Measurements from ENCODE around the gene ABR. TPM values are rescaled to one million over a fixed set of nuclear protein-coding genes. Genes with fewer than 3 reads are reported as not detected.

Gene ABR
- total RNA-seq, 1 donor from 2014 or later, result 13.4 TPM

DNA sequence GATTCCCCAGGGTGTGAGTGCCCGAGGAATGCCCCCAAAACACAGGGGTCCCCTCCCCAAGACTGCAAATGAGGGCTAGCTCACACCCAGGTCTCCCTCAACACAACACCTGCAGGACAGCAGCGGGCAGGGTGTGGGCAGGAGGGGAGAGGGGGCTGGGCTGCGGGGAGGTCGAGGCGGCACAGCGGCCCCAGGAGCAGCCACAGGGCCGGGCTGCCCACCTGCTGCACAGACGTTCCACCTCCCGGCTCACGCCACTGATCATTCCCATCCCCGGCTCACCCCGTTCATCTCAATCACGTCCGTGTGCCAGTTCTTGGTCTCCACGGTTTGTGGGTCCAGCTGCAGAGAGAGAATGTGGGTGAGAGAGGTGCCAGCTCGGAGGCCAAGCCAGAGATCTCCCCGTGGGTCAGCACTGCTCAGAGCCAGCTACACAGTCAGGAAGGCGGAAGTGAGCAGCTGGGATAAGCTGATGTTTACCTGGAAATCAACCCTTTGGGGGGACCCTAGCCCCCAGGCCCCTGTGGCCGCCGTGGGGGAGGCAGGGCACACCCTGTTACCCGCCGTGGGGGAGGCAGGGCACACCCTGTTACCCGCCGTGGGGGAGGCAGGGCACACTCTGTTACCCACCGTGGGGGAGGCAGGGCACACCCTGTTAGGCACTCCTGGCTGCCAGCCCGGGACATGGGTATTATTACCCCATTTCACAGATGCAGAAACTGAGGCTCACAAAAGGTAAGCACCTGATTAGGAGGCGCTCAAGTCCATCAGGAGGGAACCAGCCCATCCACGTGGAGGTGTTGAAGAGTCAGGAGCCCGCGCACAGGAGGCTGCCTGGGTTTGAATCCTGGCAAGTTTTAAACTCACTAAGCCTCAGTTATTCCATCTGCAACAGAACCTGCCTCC is 166.7 kb downstream of the ABR start:
- no peak for DNase-seq (ENCODE audit: low spot score)
- no peak for ATAC-seq

DNA sequence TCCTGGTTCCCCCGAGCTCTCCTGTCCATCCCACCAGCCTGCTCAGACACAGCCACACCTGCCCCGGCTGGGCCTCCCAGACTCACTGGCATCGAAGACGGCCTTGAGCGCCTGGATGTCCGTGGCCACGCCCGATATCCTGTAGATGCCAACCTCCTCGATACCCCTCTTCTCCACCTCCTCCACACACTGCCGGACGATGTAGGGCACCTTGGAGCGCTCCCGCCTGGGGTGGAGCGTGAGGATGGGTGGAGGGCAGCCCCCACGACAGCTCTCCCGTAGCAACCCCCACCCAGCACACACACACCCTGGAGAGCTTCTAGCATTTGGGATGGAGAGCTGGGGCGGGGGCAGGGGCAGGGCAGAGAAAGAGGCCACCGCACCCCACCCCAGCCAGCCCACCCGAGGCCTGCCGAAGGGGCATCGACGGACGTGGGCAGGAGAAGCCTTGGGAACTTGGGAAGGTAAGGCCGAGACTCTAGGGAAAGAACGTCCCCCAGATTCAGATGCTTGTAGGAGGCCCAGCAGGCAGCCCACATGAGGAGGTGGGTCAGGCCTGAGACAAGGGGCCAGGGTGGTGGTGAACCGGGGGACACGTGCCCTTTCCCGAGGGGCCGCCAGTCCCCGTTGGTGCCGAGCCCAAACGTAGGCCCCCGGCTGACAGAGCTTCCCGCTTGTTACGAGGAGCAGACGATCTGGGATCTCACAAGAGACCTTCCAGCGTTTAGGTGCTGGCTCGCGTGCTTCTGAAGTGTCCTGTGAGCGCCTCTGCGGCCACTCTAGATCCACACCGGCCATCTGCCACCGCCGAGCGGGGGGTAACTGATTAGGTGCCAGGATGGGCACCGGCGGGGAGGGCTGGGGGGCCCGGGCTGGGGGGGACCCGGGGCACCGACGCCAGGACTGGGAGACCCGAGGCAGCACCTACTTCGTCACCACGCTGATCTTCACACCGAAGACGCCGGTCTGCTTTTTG is 167.7 kb downstream of the ABR start:
- DNase-seq (ENCODE audit: low spot score) (no peak), ATAC-seq (no peak)

DNA sequence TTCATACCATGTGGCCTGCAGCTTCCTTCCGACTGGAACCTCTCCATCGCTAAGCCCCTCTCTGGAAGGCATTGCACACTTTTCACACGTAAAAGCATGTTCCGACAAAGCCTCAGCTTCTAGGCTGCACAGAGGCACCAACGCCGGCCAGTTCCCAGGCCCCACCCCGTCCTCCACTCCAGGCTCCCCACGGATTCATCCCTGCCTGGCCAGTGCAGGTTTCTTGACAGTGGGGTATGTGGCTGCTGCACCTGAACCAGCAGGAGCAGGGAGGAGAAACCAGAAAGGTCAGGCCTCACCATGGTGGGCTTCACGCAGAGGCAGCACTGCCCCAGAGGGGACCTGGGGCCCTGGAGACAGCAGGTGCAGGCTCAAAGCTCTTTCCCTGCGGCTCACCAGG is 168.6 kb downstream of the ABR start:
- DNase-seq (ENCODE audit: low spot score) (no peak), ATAC-seq (no peak)

DNA sequence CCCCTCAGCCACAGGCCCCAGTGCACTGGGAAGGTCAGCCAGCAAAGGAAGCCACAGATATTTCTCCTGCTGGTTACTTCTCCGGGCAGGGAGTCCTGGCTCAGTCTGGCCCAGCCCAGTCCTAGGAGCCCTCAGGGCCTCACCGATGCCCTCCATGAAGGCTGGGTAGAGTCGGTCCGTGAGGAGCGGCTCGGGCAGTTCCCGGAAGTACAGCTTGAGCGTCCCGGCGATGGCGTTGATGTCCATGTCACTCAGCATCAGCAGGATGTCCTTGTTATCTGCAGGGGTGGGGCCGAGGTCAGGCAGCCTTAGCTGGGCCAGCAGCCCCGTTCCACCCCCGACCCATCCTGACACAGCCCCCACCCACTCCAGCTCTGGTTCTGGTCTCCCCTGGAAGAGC is 169.2 kb downstream of the ABR start:
- DNase-seq (ENCODE audit: low spot score), result no peak
- no peak for ATAC-seq

DNA sequence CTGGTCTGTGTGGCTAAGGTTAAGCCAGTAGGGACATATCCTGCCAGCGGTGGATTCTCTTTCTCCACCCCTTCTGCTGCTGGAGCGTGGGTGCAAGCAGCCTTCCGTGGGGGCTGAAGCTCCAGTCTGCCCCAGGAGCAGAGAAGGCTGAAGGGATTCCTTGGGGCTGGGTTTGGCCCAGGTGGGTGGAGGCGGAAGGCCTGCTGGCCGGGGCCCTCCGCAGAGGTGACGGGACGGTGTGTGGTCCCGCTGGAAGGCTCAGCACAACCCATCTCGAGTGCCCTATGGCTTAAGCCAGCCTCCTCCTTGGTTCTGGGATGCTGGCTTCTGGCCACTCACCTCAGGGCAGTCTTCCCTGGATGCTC is 169.7 kb downstream of the ABR start:
- DNase-seq (ENCODE audit: low spot score) (no peak), ATAC-seq (no peak)

DNA sequence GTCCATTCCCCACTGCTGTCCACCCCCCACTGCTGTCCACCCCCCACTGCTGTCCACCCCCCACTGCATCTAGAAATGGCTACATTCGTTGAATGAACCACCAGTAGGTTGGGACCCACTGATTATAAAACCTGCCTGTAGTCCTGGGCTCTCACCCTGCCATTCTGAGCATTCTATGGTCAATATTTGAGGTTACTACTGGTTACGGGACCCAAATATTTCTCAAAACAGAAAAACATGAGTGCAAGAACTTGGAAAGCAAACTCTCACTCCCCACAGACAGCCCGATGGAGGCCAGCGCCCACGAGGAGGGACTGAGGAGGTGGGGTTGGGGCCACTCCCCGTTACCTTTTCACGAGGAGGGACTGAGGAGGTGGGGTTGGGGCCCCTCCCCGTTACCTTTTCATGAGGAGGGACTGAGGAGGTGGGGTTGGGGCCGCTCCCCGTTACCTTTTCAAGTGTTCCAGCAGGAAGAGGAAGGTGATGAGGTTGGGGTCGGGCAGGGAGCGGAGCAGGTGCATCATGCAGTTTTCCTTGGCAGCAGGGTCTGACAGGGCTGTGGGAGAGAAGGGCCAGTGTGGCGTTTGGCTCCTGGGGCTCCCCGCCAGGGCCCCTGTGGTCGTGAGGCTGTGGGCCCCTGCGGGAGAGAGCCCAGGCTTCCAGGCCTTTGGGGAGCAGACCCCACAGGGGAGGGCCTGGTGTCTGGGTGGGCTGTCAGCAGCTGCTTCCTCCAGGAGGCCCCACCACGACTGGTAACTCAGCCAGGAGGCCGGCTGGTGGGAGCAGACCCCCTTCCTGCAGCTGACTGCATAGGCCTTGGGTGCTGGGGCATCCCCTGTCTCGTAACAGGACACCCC is 170.3 kb downstream of the ABR start:
- ATAC-seq (no peak), DNase-seq (ENCODE audit: low spot score) (no peak)

DNA sequence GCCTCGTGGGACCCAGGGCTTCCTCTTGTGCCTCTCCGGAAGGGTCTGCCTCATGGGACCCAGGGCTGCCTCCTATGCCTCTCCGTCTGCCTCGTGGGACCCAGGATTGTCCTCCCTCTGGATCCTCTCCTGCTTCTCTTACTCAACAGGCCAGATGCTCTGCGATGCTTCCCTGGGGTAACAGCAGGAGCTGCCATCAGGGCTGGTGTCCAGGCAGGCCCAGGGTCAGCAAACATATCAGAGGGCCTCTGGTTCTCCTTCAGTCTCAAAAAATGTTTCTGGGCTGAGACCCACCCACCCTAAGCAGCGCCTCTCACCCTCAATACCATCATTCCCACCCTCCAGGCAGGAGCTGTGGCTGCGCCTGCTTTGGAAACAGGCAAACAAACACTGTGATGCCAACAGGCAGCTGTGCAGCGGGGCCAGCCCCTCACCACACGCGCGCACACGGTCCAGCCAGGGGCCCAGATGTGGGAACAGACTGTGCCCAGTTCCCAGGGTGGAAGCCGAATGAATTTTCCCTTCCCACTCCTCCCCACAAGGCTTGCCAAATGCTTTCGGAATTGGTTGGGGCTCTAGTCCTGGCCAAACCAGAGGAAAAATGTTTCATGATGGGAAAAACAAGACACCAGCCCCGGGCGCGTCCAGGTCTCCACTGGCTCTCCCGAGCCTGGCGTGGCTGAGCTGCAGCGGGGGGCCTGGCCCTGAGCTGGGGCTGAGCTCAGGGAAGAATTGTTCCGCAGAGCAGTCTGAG is 171.6 kb downstream of the ABR start:
- no peak for ATAC-seq
- no peak for DNase-seq (ENCODE audit: low spot score)

DNA sequence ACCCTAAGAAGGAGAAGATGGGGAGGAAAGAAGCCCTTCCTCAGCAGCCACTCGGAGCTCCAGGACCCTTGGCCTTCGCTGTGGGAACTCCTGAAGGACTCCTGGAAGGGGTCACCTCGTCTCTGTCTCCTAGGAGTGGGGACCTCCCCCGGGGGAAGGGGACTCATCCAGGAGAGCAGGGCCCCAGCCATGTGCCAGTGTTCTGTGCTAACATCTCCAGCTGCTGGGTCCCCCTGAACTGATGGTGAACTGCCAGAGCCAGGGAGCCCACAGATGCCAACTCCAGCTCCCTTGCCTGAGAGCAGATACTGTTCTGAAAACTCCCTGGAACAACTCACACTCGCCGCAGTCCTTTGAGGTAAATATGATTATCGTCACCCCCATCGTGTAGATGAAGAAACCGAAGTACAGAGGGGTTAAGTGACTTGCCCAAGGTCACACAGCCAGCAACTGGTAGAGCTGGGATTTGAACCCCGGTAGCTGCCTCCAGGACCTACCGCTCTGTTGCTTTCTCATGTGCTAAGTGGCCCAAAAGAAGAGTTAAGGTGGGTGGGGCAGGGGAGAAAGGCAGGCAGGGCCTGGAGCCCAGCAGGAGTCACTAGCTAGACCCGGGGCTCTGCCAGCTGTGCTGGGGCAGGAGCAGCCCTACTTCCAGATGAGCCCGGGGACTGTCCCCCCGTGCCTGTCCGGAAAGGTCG is 172.3 kb downstream of the ABR start:
- ATAC-seq (no peak), DNase-seq (ENCODE audit: low spot score) (no peak)

DNA sequence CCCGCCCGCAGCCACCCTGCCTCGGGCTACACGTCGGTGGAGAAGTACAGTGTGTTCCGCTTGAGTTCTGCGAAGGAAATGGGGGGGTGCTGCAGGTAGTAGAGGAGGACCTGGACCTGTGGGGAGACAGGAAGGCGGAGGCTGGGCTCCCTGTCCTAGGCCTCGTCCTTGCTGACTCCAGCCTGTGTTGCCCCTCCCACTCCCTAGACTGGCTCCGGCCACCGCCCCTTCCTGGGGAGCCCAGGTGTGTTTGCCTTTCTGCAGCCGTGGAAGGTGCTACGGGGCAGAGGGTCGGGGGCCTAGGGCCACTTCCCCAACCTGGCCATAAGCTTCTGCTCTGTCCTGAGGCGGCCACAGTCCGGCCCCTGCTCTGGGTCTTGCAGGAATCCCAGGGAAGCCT is 173.7 kb downstream of the ABR start:
- ATAC-seq (no peak), DNase-seq (ENCODE audit: low spot score) (no peak)

DNA sequence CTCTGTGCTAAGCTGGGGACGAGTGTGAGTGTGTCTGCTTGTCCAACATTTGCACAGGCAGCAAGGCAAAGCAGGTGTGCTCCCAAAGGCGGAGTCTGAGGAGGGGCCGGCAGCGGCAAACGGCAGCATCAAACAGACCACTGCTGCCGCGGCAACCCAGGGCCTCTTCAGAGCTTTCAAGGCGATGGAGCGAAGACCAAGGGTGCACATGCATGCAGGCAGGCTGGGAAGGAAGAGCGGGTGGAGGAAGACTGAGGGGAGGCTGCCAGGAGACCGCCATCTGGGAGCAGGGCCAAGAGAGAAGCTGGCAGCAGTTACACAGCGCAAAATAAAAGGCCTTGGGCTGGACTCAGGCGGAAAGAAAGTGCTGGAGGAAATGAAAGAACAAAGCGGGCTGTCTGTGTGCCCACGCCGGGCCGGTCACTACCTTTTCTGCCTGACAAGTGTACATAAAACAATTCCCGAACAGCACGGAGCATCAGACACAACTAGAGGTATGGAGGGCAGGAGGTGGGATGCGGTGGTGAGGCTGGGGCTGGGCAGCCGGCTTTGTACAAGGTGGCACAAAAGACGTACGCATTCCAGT is 174.3 kb downstream of the ABR start:
- ATAC-seq, result peak; percentile 69
- no peak for DNase-seq (ENCODE audit: low spot score)

DNA sequence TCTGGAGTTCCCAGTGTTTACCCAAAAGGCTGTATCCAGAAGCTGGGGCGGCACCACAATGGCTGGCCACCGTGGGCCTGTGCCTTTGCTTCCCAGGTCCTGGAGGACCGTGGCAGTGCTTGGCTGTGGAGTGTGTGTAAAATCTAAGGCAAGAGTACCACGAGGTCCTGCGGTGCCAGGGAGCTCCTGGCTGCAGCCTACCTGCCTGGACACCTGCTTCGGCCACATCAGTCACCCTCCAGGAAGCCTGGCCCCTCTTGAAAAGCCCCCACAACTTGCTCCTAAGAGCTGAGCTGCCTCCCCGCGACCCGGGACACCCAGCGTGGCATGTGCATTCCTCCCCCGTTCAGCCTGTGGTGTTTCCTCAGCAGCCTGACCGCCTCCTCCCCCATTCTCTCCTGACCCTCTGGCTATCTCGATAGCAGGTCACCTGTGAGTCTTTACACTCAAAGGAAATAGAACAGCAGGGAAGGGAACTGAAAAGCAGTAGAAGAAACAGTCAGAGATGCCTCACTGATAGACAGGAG is 174.9 kb downstream of the ABR start:
- ATAC-seq (no peak), DNase-seq (ENCODE audit: low spot score) (no peak)

DNA sequence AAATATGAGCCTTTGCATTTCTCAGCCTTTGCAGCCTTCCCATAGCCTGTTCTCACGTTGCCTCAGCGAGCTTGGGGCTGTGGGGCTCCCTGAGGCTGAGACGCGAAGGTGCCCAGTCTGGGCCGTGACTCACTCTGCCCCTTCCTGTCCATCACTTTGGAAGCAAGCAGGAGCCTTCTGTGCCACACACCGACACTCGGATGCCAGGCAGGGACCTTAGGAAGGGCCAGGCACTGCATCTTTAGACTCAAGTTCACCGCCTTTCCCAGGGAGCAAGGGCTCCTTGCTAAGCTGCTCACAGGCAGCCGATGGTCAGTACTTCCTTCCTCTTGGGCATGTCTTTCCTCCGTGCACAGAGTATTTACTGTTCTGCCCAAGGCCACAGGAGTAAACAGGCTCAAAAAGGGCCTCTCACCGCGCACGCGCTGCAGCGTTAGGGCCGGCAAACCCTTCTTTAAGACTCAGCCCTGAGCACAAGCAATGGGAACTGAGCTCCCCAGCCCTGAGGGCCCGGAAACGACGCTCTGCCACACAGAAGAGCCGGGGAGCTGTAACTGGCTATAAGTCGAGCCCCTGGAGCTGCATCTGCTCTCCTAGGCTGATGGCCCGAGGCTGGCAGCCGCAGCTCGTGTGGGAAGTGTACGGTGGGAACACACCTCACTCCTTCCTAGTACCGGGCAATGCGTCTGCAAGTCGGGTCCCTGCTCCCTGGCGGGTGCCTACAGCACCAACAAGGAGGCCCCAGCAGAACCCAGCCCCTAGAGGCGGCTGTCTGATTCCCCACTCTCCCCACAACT is 175.6 kb downstream of the ABR start:
- ATAC-seq, result no peak
- no peak for DNase-seq (ENCODE audit: low spot score)

DNA sequence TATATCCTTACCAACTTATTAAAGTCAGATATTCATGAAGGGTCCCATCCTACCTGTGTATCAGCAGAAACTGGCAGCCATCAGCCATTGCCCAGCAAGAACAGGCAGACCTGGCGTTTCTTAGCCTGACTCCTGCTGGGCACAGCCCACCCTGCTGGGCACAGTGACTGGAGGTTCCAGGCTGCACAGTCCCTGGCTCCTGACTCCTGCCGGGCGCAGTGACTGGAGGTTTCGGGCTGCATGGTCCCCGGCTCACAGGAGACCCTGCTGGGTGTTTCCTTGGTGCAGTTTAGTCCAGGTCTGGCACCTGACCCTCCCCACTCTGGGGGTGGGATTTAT is 176.2 kb downstream of the ABR start:
- no peak for ATAC-seq

DNA sequence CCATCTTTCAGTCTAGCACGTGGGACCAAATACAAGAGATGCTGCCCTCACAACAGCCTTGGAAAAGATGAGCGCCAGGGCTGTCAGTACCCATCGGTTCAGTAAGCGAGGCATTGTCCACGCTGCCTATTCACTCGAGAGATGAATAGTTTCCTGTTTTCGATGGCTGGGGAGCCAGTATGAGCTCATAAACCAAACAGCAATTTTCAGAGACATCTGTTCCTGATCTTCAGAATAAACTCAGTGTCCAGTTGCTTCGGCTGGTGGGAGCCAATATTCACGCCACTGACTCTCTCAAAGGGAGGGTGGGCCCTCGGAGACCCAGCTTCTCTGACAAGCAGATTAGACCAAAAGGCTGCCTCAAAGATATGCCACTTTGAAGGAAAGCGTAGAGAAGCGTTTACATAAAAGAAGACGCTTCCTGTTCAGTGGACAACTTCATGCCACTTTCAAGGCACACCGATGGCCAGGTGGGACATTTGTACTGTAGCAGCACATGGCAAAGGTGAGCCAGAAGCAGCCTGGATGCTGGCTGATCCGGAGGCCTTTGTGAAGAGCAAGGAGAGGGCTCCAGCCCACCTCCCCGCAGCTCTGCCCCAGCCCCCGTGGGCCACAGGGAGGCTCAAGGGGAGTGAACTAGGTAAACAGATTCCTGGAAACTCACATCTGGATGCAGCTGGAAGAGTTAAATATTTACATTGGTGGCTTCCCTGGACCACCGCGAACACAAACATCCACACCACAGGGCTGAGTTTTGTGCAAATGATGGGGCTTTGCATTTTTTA is 176.8 kb downstream of the ABR start:
- ATAC-seq, result no peak
- DNase-seq (ENCODE audit: low spot score), result no peak

More for the DNA sequence above, 176.2 kb downstream of the ABR start:
- DNase-seq (ENCODE audit: low spot score), result no peak

DNA sequence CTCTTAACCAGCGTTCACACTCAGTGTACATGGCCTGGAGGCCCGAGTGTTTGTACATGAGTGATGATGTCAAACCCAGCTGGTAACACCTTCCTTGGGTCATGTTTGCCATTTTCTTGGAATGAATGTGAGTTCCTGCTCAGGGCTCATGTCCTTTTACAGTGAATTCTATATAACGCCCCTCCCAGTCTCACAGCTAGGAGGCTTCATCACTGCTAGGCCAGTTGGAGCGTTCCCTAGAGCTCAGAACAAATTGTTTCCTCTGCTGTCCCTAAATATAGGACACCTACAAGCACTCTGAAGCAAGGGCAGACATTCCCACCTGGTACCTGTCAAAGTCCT is 177.4 kb downstream of the ABR start:
- DNase-seq (ENCODE audit: low spot score) (no peak), ATAC-seq (no peak)

DNA sequence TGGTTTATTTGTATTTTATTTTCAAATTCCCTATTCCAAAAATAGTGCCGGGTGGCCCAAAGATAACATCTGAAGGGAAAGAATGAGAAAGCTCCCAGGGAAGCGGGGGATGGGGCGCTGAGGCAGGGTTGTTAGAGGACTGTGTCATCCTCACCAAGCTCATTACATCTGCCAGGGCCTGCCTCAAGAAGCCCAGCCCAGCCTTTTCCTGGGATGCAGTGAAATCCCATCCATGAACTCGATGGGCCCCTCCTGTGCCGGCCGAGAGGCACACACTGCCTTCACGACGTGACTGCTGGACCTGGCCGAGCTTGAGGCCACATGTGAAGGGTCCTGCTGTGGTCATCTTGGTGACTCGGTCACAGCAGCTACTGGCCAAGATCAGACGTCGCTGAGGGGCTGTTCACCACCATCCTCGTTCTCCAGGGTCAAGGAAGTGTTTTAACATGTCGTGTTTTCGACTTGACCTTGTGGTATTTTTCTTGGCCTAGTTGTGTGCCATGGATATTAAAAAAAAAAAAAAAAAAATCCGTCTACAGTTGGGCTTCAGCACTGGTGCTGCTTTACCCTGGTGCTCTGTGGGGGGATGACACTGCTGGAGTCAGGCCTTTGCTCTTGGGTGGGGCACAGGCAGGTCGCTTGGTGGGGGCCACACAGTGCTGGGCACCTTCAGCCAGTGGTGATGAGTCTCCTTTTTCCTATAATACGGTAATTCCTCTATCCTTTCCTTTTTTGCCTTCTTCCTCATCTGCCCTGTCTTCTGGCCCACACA is 178.0 kb downstream of the ABR start:
- ATAC-seq (no peak), DNase-seq (ENCODE audit: low spot score) (no peak)
